ENCODE measurements around the gene TM4SF1. TPM values are rescaled to one million over a fixed set of nuclear protein-coding genes. Genes with fewer than 3 reads are reported as not detected.
A peak's percentile ranks its signal among the peaks of the same experiment; 100 is the strongest.

TM4SF1 gene
- total RNA-seq, 1 donor from 2014 or later = 0.97 TPM

GRCh38 chr3:149391960-149392359, 14.5 kb upstream of the TM4SF1 start:
- TF ChIP-seq CTCF (IDR thresholded peaks at IDR 0.05; ENCODE audit: unreplicated experiment) = no peak
- H3K27me3 Mint-ChIP-seq (ENCODE audit: unreplicated experiment) = peaks cover 2% of the 10 kb centered on the region
- no peak overlapping the region for H3K4me3 Mint-ChIP-seq (ENCODE audit: unreplicated experiment)
- H3K9me3 Mint-ChIP-seq (ENCODE audit: unreplicated experiment) = no peaks in the 10 kb centered on the region
- peaks cover 7% of the 10 kb centered on the region for H3K4me1 Mint-ChIP-seq (ENCODE audit: unreplicated experiment)
- DNase-seq (ENCODE audit: low spot score) = no peak
- H3K36me3 Mint-ChIP-seq (ENCODE audit: low read depth, unreplicated experiment) = no peaks in the 10 kb centered on the region
- no peak overlapping the region for H3K27ac Mint-ChIP-seq (ENCODE audit: unreplicated experiment)

GRCh38 chr3:149390772-149391212, 13.3 kb upstream of the TM4SF1 start:
- Mint-ChIP-seq H3K27ac (ENCODE audit: unreplicated experiment) (no peak overlapping the region), H3K4me3 (ENCODE audit: unreplicated experiment) (no peak overlapping the region), H3K27me3 (ENCODE audit: unreplicated experiment) (peaks cover 7% of the 10 kb centered on the region), H3K36me3 (ENCODE audit: low read depth, unreplicated experiment) (no peaks in the 10 kb centered on the region), H3K9me3 (ENCODE audit: unreplicated experiment) (no peaks in the 10 kb centered on the region), H3K4me1 (ENCODE audit: unreplicated experiment) (peaks cover 15% of the 10 kb centered on the region)
- TF ChIP-seq CTCF (IDR thresholded peaks at IDR 0.05; ENCODE audit: unreplicated experiment) = no peak
- DNase-seq (ENCODE audit: low spot score) = no peak

- Mint-ChIP-seq H3K27me3 (ENCODE audit: unreplicated experiment) (peaks cover 7% of the 10 kb centered on the region), H3K36me3 (ENCODE audit: low read depth, unreplicated experiment) (no peaks in the 10 kb centered on the region), H3K4me3 (ENCODE audit: unreplicated experiment) (no peak overlapping the region), H3K9me3 (ENCODE audit: unreplicated experiment) (no peaks in the 10 kb centered on the region), H3K27ac (ENCODE audit: unreplicated experiment) (no peak overlapping the region), H3K4me1 (ENCODE audit: unreplicated experiment) (peaks cover 17% of the 10 kb centered on the region)
- no peak for DNase-seq (ENCODE audit: low spot score)
- TF ChIP-seq CTCF (IDR thresholded peaks at IDR 0.05; ENCODE audit: unreplicated experiment) = no peak
These were observed 12.8 kb upstream of the TM4SF1 start for GRCh38 chr3:149390294-149390693.

GRCh38 chr3:149388531-149389417, 11.3 kb upstream of the TM4SF1 start:
- peaks cover 4% of the 10 kb centered on the region for H3K27me3 Mint-ChIP-seq (ENCODE audit: unreplicated experiment)
- no peak for TF ChIP-seq CTCF (IDR thresholded peaks at IDR 0.05; ENCODE audit: unreplicated experiment)
- H3K9me3 Mint-ChIP-seq (ENCODE audit: unreplicated experiment) = no peaks in the 10 kb centered on the region
- no peak for DNase-seq (ENCODE audit: low spot score)
- peaks cover 19% of the 10 kb centered on the region for H3K4me1 Mint-ChIP-seq (ENCODE audit: unreplicated experiment)
- peak overlapping the region; percentile 11 for H3K27ac Mint-ChIP-seq (ENCODE audit: unreplicated experiment)
- no peak overlapping the region for H3K4me3 Mint-ChIP-seq (ENCODE audit: unreplicated experiment)
- no peaks in the 10 kb centered on the region for H3K36me3 Mint-ChIP-seq (ENCODE audit: low read depth, unreplicated experiment)

GRCh38 chr3:149388001-149388440, 10.6 kb upstream of the TM4SF1 start:
- Mint-ChIP-seq H3K27me3 (ENCODE audit: unreplicated experiment) (peaks cover 4% of the 10 kb centered on the region), H3K4me1 (ENCODE audit: unreplicated experiment) (peaks cover 16% of the 10 kb centered on the region), H3K9me3 (ENCODE audit: unreplicated experiment) (no peaks in the 10 kb centered on the region), H3K4me3 (ENCODE audit: unreplicated experiment) (no peak overlapping the region), H3K27ac (ENCODE audit: unreplicated experiment) (peak overlapping the region; percentile 26), H3K36me3 (ENCODE audit: low read depth, unreplicated experiment) (no peaks in the 10 kb centered on the region)
- no peak for TF ChIP-seq CTCF (IDR thresholded peaks at IDR 0.05; ENCODE audit: unreplicated experiment)
- no peak for DNase-seq (ENCODE audit: low spot score)
